HEK293 (cell line): ENCODE measurements around the gene B4GALT1.

Source experiments
- CTCF ChIA-PET: fragments of 350-600 bp; formaldehyde crosslinking; extraction: SDS; loops from one replicate; lab custom pipeline; 2021; ENCODE audit warnings: antibody characterized with exemption; lab: Yijun Ruan, JAX
- POLR2A ChIA-PET: fragments of 300-600 bp; formaldehyde crosslinking; extraction: SDS; loops from one replicate; lab custom pipeline; 2020; ENCODE audit warnings: antibody characterized with exemption, inconsistent platforms; lab: Yijun Ruan, JAX
- H3K27ac ChIP-seq: fragments of 200-500 bp; sonication (Bioruptor generic); 2 replicates; pipeline ENCODE4 v1.5.1; 2014; ENCODE audit warnings: low read depth, low read length, control low read depth, inconsistent platforms; ENCODE audit errors: extremely low read depth
- H3K36me3 ChIP-seq, 2 experiments: fragments of 200-500 bp in 1 of 2; sonication (Bioruptor generic) in 1 of 2; 1 replicate in 1 of 2; 2 replicates in 1 of 2; pipeline ENCODE4 v1.5.1; 2014 to 2017; ENCODE audit warnings: inconsistent platforms in 2 of 2, low read length in 2 of 2; ENCODE audit not compliant: control insufficient read depth in 2 of 2, insufficient read depth in 1 of 2
- H3K4me1 ChIP-seq: fragments of 200-500 bp; sonication (Bioruptor generic); 2 replicates; pipeline ENCODE4 v1.5.1; 2014; ENCODE audit warnings: mild to moderate bottlenecking, low read length, inconsistent platforms; ENCODE audit not compliant: control insufficient read depth, insufficient read depth
- H3K4me3 ChIP-seq: 2 replicates; pipeline ENCODE4 v1.5.1; 2011; ENCODE audit warnings: low read depth, mild to moderate bottlenecking, control low read depth, low read length, moderate library complexity
- H3K9me3 ChIP-seq: fragments of 200-500 bp; sonication (Bioruptor generic); 2 replicates; pipeline ENCODE4 v1.5.1; 2014; ENCODE audit warnings: low read depth, low read length, inconsistent platforms; ENCODE audit not compliant: control insufficient read depth, insufficient read depth
- EGR2 ChIP-seq: fragments of 450-650 bp; formaldehyde crosslinking; IDR thresholded peaks from 2 replicates; pipeline ENCODE4 v1.5.1; 2016; ENCODE audit warnings: low read depth, missing biosample characterization, missing genetic modification characterization
- HOXD13 ChIP-seq: sonication (generic); formaldehyde crosslinking; IDR thresholded peaks from 2 replicates; pipeline ENCODE4 v1.8.0; 2022; ENCODE audit warnings: missing genetic modification reagents, borderline replicate concordance
- KLF10 ChIP-seq: fragments of 450-650 bp; IDR thresholded peaks from 2 replicates; pipeline ENCODE4 v1.5.1; 2018; ENCODE audit warnings: missing biosample characterization, mild to moderate bottlenecking, missing genetic modification characterization
- PRDM1 ChIP-seq: fragments of 450-650 bp; formaldehyde crosslinking; IDR thresholded peaks from 2 replicates; pipeline ENCODE4; 2016; ENCODE audit warnings: missing biosample characterization, missing genetic modification characterization
- REPIN1 ChIP-seq: fragments of 450-650 bp; formaldehyde crosslinking; IDR thresholded peaks from 2 replicates; pipeline ENCODE4 v1.5.1; 2017; ENCODE audit warnings: missing biosample characterization, missing genetic modification characterization, low read depth
- SCRT2 ChIP-seq: fragments of 450-650 bp; formaldehyde crosslinking; IDR thresholded peaks from 2 replicates; pipeline ENCODE4 v1.5.1; 2016; ENCODE audit warnings: missing biosample characterization, missing genetic modification characterization
- ZBTB11 ChIP-seq: fragments of 450-650 bp; formaldehyde crosslinking; conservative IDR thresholded peaks from 2 replicates; pipeline ENCODE4 v1.5.1; 2016; ENCODE audit warnings: low read depth, missing biosample characterization, missing genetic modification characterization
- ZBTB17 ChIP-seq: fragments of 450-650 bp; formaldehyde crosslinking; IDR thresholded peaks from 2 replicates; pipeline ENCODE4 v1.5.1; 2016; ENCODE audit warnings: missing biosample characterization, missing genetic modification characterization
- ZBTB48 ChIP-seq: fragments of 450-650 bp; formaldehyde crosslinking; IDR thresholded peaks from 2 replicates; pipeline ENCODE4 v1.5.1; 2016; ENCODE audit warnings: missing biosample characterization, missing genetic modification characterization
- ZBTB8A ChIP-seq: fragments of 450-650 bp; formaldehyde crosslinking; IDR thresholded peaks from 2 replicates; pipeline ENCODE4 v1.5.1; 2016; ENCODE audit warnings: missing biosample characterization, missing genetic modification characterization
- ZFP41 ChIP-seq: fragments of 450-650 bp; formaldehyde crosslinking; IDR thresholded peaks from 2 replicates; pipeline ENCODE4 v1.5.1; 2016; ENCODE audit warnings: missing biosample characterization, missing genetic modification characterization, borderline replicate concordance
- ZNF16 ChIP-seq: fragments of 450-650 bp; formaldehyde crosslinking; IDR thresholded peaks from 2 replicates; pipeline ENCODE4 v1.5.1; 2016; ENCODE audit warnings: low read depth, missing biosample characterization, missing genetic modification characterization
- ZNF18 ChIP-seq: fragments of 450-650 bp; formaldehyde crosslinking; IDR thresholded peaks from 2 replicates; pipeline ENCODE4 v1.5.1; 2016; ENCODE audit warnings: missing biosample characterization, missing genetic modification characterization
- ZNF202 ChIP-seq: fragments of 450-650 bp; formaldehyde crosslinking; IDR thresholded peaks from 2 replicates; pipeline ENCODE4 v1.5.1; 2016; ENCODE audit warnings: missing biosample characterization, missing genetic modification characterization, borderline replicate concordance
- ZNF214 ChIP-seq: fragments of 450-650 bp; formaldehyde crosslinking; IDR thresholded peaks from 2 replicates; pipeline ENCODE4 v1.5.1; 2017; ENCODE audit warnings: missing biosample characterization, mild to moderate bottlenecking, missing genetic modification characterization, borderline replicate concordance
- ZNF521 ChIP-seq: fragments of 450-650 bp; formaldehyde crosslinking; IDR thresholded peaks from 2 replicates; pipeline ENCODE4 v1.5.1; 2017; ENCODE audit warnings: missing biosample characterization, mild to moderate bottlenecking, missing genetic modification characterization
- ZNF529 ChIP-seq: fragments of 450-650 bp; formaldehyde crosslinking; IDR thresholded peaks from 2 replicates; pipeline ENCODE4 v1.5.1; 2017; ENCODE audit warnings: missing genetic modification characterization, missing biosample characterization; ENCODE audit not compliant: insufficient replicate concordance
- ZNF571 ChIP-seq: fragments of 450-650 bp; formaldehyde crosslinking; IDR thresholded peaks from 2 replicates; pipeline ENCODE4 v1.5.0; 2017; ENCODE audit warnings: missing biosample characterization, missing genetic modification characterization
- ZNF610 ChIP-seq: fragments of 450-650 bp; formaldehyde crosslinking; IDR thresholded peaks from 2 replicates; pipeline ENCODE4 v1.5.1; 2016; ENCODE audit warnings: missing biosample characterization, missing genetic modification characterization, borderline replicate concordance
- ZNF621 ChIP-seq: fragments of 450-650 bp; formaldehyde crosslinking; IDR thresholded peaks from 2 replicates; pipeline ENCODE4 v1.5.1; 2017; ENCODE audit warnings: missing biosample characterization, missing genetic modification characterization
- ZNF664 ChIP-seq: fragments of 450-650 bp; formaldehyde crosslinking; IDR thresholded peaks from 2 replicates; pipeline ENCODE4 v1.5.1; 2016; ENCODE audit warnings: missing biosample characterization, missing genetic modification characterization
- ZSCAN23 ChIP-seq: fragments of 450-650 bp; formaldehyde crosslinking; IDR thresholded peaks from 2 replicates; pipeline ENCODE4 v1.5.1; 2016; ENCODE audit warnings: missing biosample characterization, missing genetic modification characterization

B4GALT1 gene

GRCh38 chr9:33209394-33209793 lies 42.3 kb upstream of the B4GALT1 start:
- no peaks in the 10 kb centered on the region for H3K9me3 ChIP-seq
- H3K4me3 ChIP-seq, result no peak overlapping the region
- POLR2A ChIA-PET, result no interaction called here
- no peak overlapping the region for H3K27ac ChIP-seq
- CTCF ChIA-PET, result no interaction called here
- TF ChIP-seq ZNF521, result no peak
- no peaks in the 10 kb centered on the region for H3K36me3 ChIP-seq
- no peaks in the 10 kb centered on the region for H3K4me1 ChIP-seq

GRCh38 chr9:33202552-33203201 lies 35.5 kb upstream of the B4GALT1 start:
- no peak overlapping the region for H3K4me3 ChIP-seq
- H3K27ac ChIP-seq, result no peak overlapping the region
- ChIA-PET POLR2A (no interaction called here), CTCF (interaction anchor here (2.1 kb wide), 1 partner anchor 10 kb away, joined by 11 read pairs; no protein-coding TSS in a partner anchor)
- no peaks in the 10 kb centered on the region for H3K9me3 ChIP-seq
- TF ChIP-seq ZNF621 (no peak), ZBTB8A (tag by site-specific recombination) (no peak), ZNF571 (no peak), ZBTB11 (tag by site-specific recombination) (no peak), ZNF529 (no peak), PRDM1 (tag by site-specific recombination) (0 out of 2 replicates have a peak, but pooled peaks have one; percentile 13)
- no peaks in the 10 kb centered on the region for H3K36me3 ChIP-seq
- no peaks in the 10 kb centered on the region for H3K4me1 ChIP-seq

GRCh38 chr9:33202018-33202417 lies 34.9 kb upstream of the B4GALT1 start:
- no peaks in the 10 kb centered on the region for H3K4me1 ChIP-seq
- H3K4me3 ChIP-seq, result no peak overlapping the region
- H3K27ac ChIP-seq, result no peak overlapping the region
- TF ChIP-seq ZBTB48, result no peak
- no peak for TF ChIP-seq ZFP41
- TF ChIP-seq ZBTB17, result no peak
- TF ChIP-seq REPIN1 (tag by site-specific recombination), result no peak
- TF ChIP-seq EGR2 (tag by site-specific recombination), result no peak
- TF ChIP-seq ZSCAN23, result no peak
- TF ChIP-seq ZNF214, result no peak
- TF ChIP-seq ZNF521, result no peak
- no peak for TF ChIP-seq ZNF16 (tag by site-specific recombination)
- no peak for TF ChIP-seq ZNF610
- no peak for TF ChIP-seq SCRT2 (tag by site-specific recombination)
- no peak for TF ChIP-seq KLF10 (tag by site-specific recombination)
- TF ChIP-seq ZNF202 (tag by site-specific recombination), result no peak
- TF ChIP-seq HOXD13 (CRISPR knock-in tag), result no peak
- no peak for TF ChIP-seq ZNF18
- TF ChIP-seq ZNF664, result no peak
- no peaks in the 10 kb centered on the region for H3K36me3 ChIP-seq
- CTCF ChIA-PET, result interaction anchor here (0.6 to 2.1 kb wide), 2 partner anchors 9 to 33 kb away, joined by 3 to 11 read pairs; no protein-coding TSS in a partner anchor
- POLR2A ChIA-PET, result no interaction called here
- H3K9me3 ChIP-seq, result no peaks in the 10 kb centered on the region
